Heart left ventricle (tissue), 13 donors: ENCODE measurements around the gene DIAPH2.

Source experiments
- POLR2A ChIP-seq, 2 donors: fragments of 450-650 bp; IDR thresholded peaks; one replicate each; pipeline ENCODE4 v1.6.1; 2017; ENCODE audit warnings: antibody characterized with exemption in 2 of 2, mild to moderate bottlenecking in 2 of 2, moderate library complexity in 2 of 2
- TF ChIP-seq, protein P1 (sequence below), 12 donors: fragments of 200-600 bp; sonication (generic) in 4 of 12; IDR thresholded peaks; one replicate each; pipeline versions ENCODE4 v1.5.0 to v1.8.0; 2018 to 2022; ENCODE audit warnings: antibody characterized with exemption in 12 of 12, mild to moderate bottlenecking in 5 of 12
- donor health status: ischemic (EF 13 %, LVEDD 7.1; RV severe dilation, severe dysfunction).
- donor health status: DM: no; HTN: yes; CAD: no.
- donor health status: DM: no; HTN: no; CAD: no.
- donor health status: ischemic (EF 25% LVEDD 6.9; RV normal size, moderate dysfunction).
- donor health status: ischemic (EF 25% LVEDD 5.7; RV mildly dilated, moderate dysfunction).
- donor health status: ischemic (EF 35%, LVEDD 5.7; RV mildly dilated, moderate dysfunction).
- donor health status: nonischemic (EF 11% LVEDD 7.7; RV severe dilation, severe dysfunction).
- donor health status: DM: yes; HTN: yes; CAD: no.
- donor health status: PGD.
- donor health status: ischemic (EF 29% LVEDD 5.4; RV normal size, mild dysfunction).
- donor health status: nonischemic (EF 23%, LVEDD 6.1; RV moderate dilation, normal function).

DNA sequence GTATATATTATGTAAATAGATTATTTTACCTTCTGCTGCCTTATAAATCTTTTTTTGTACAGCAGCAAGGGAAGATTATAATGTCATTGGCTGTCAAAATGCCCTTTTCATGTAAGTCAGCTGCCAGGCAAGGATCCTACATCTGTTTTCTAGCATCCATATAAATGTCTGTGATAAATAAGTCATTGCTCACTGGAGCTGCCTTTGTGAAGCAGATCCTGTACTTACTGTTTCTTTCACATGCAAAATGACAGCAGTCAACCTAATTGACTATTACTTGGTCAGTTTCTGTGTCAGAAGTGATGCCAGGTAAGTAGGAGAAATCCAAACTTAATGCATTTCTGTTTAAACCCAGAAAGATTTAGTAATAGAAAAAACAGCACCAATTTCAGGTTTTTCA, 819.8 kb downstream of the DIAPH2 start:
- TF ChIP-seq, protein P1, sequence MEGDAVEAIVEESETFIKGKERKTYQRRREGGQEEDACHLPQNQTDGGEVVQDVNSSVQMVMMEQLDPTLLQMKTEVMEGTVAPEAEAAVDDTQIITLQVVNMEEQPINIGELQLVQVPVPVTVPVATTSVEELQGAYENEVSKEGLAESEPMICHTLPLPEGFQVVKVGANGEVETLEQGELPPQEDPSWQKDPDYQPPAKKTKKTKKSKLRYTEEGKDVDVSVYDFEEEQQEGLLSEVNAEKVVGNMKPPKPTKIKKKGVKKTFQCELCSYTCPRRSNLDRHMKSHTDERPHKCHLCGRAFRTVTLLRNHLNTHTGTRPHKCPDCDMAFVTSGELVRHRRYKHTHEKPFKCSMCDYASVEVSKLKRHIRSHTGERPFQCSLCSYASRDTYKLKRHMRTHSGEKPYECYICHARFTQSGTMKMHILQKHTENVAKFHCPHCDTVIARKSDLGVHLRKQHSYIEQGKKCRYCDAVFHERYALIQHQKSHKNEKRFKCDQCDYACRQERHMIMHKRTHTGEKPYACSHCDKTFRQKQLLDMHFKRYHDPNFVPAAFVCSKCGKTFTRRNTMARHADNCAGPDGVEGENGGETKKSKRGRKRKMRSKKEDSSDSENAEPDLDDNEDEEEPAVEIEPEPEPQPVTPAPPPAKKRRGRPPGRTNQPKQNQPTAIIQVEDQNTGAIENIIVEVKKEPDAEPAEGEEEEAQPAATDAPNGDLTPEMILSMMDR (IDR thresholded peaks at IDR 0.05), result no peak
- TF ChIP-seq POLR2A (IDR thresholded peaks at IDR 0.05), result no peak
